A673 (cell line): ENCODE measurements around the gene C17orf50. TPM values are rescaled to one million over a fixed set of nuclear protein-coding genes. Genes with fewer than 3 reads are reported as not detected.
A peak's percentile ranks its signal among the peaks of the same experiment; 100 is the strongest.

ENCODE experiments used
- BruUV-seq: library from RNA; stranded (reverse); fragments of 400-500 nt; replicated peaks from 2 replicates; lab custom pipeline; 2021; lab: Mats Ljungman, UMichigan
- CTCF ChIA-PET: fragments of 300-600 bp; sonication (Branson Sonifier 250); formaldehyde crosslinking; loops from one replicate; lab custom pipeline; 2022; ENCODE audit warnings: antibody characterized with exemption; lab: Charles Lee
- POLR2A ChIA-PET: fragments of 300-600 bp; sonication (Branson Sonifier 250); formaldehyde crosslinking; loops from one replicate; lab custom pipeline; 2022; ENCODE audit warnings: antibody characterized with exemption; ENCODE audit not compliant: low non-redundant PET; lab: Charles Lee
- DNase-seq: peaks from one replicate; pipeline ENCODE4 v3.0.0-alpha.2; 2015; ENCODE audit warnings: low spot score
- H3K27ac ChIP-seq: fragments of 200-600 bp; sonication (generic); 2 replicates; pipeline ENCODE4 v1.5.1; 2016; ENCODE audit warnings: mixed run types, low read depth, mild to moderate bottlenecking, mixed read lengths, antibody characterized with exemption, low read length; ENCODE audit not compliant: poor library complexity, severe bottlenecking
- H3K27me3 ChIP-seq: fragments of 200-600 bp; sonication (generic); replicated peaks from 2 replicates; pipeline ENCODE4 v1.6.1; 2017; ENCODE audit warnings: mixed run types, low read depth, mild to moderate bottlenecking, mixed read lengths, antibody characterized with exemption, low read length; ENCODE audit not compliant: insufficient read depth, poor library complexity
- H3K36me3 ChIP-seq: fragments of 200-600 bp; sonication (generic); 2 replicates; pipeline ENCODE4 v1.6.1; 2016; ENCODE audit warnings: mixed run types, mild to moderate bottlenecking, mixed read lengths, antibody characterized with exemption, low read length; ENCODE audit not compliant: insufficient read depth, poor library complexity, severe bottlenecking
- H3K4me1 ChIP-seq: fragments of 200-600 bp; sonication (generic); 2 replicates; pipeline ENCODE4 v1.6.1; 2017; ENCODE audit warnings: mixed run types, mild to moderate bottlenecking, mixed read lengths, antibody characterized with exemption, low read length; ENCODE audit not compliant: insufficient read depth, poor library complexity, severe bottlenecking
- H3K4me3 ChIP-seq: fragments of 200-600 bp; sonication (generic); 2 replicates; pipeline ENCODE4 v1.5.1; 2016; ENCODE audit warnings: low read depth, mixed run types, mild to moderate bottlenecking, mixed read lengths, low read length; ENCODE audit not compliant: poor library complexity, severe bottlenecking
- H3K9me3 ChIP-seq: fragments of 200-600 bp; sonication (generic); 2 replicates; pipeline ENCODE4 v1.6.1; 2016; ENCODE audit warnings: mixed run types, low read depth, mild to moderate bottlenecking, mixed read lengths, antibody characterized with exemption, low read length; ENCODE audit not compliant: poor library complexity, severe bottlenecking
- CTCF ChIP-seq: fragments of 300-800, 200-600 bp; sonication (generic); conservative IDR thresholded peaks from 2 replicates; pipeline ENCODE4 v1.5.1; 2017; ENCODE audit warnings: low read depth, mild to moderate bottlenecking, antibody characterized with exemption, low read length, moderate library complexity, mixed read lengths
- EZH2 ChIP-seq: fragments of 200-600 bp; sonication (generic); IDR thresholded peaks from 2 replicates; pipeline ENCODE4 v1.6.1; 2017; ENCODE audit warnings: borderline replicate concordance, low read depth, mild to moderate bottlenecking, mixed read lengths, antibody characterized with exemption, low read length; ENCODE audit not compliant: poor library complexity, severe bottlenecking
- intact Hi-C: fragments of 100-400 bp; cut with micrococcal nuclease; formaldehyde crosslinking; loops from one replicate; pipeline ENCODE4 v1.10.0; 2022; ENCODE audit not compliant: unreplicated experiment
- total RNA-seq: library from RNA; stranded (reverse); gene quantifications from 2 replicates; pipeline ENCODE4 v1.2.3, GENCODE V29; 2021

Gene C17orf50
- total RNA-seq, 1 experiment from 2014 or later = not detected

- no peaks in the 10 kb centered on the region for H3K9me3 ChIP-seq
- H3K27me3 ChIP-seq = no peaks in the 10 kb centered on the region
- peak overlapping the region; percentile 51 for H3K4me3 ChIP-seq
- no peak for TF ChIP-seq EZH2
- TF ChIP-seq CTCF = no peak
- H3K4me1 ChIP-seq = peaks cover 3% of the 10 kb centered on the region
- POLR2A ChIA-PET = no interaction called here
- H3K36me3 ChIP-seq = no peaks in the 10 kb centered on the region
- DNase-seq = no peak
- intact Hi-C loops = no loop called here
- CTCF ChIA-PET = no interaction called here
- BruUV-seq = no TSS peak
- no peak overlapping the region for H3K27ac ChIP-seq
Observed at GRCh38 chr17:35731917-35732805, 28.5 kb upstream of the C17orf50 start.

GRCh38 chr17:35732806-35733136 lies 27.9 kb upstream of the C17orf50 start:
- BruUV-seq = no TSS peak
- Histone ChIP-seq H3K9me3 (no peaks in the 10 kb centered on the region), H3K27me3 (no peaks in the 10 kb centered on the region), H3K36me3 (no peaks in the 10 kb centered on the region), H3K4me3 (peak overlapping the region; percentile 51), H3K27ac (no peak overlapping the region), H3K4me1 (no peaks in the 10 kb centered on the region)
- DNase-seq = no peak
- CTCF ChIA-PET = no interaction called here
- intact Hi-C loops = no loop called here
- POLR2A ChIA-PET = no interaction called here
- TF ChIP-seq CTCF (no peak), EZH2 (no peak)

- TF ChIP-seq EZH2 (no peak), CTCF (no peak)
- Histone ChIP-seq H3K9me3 (no peaks in the 10 kb centered on the region), H3K27me3 (no peaks in the 10 kb centered on the region), H3K36me3 (no peaks in the 10 kb centered on the region), H3K27ac (no peak overlapping the region), H3K4me3 (no peak overlapping the region), H3K4me1 (no peaks in the 10 kb centered on the region)
- DNase-seq = no peak
- no TSS peak for BruUV-seq
- intact Hi-C loops = no loop called here
- CTCF ChIA-PET = no interaction called here
- POLR2A ChIA-PET = no interaction called here
Observed at GRCh38 chr17:35733366-35733765, 27.3 kb upstream of the C17orf50 start.
